Panc1 (cell line): ENCODE data around the gene COX8A. TPM values are rescaled to one million over a fixed set of nuclear protein-coding genes. Genes with fewer than 3 reads are reported as not detected.

ENCODE experiments used
- ATAC-seq: fragments of 200-7000 bp; cut with Tn5 transposase; 2 replicates; pipeline ENCODE4 v1.9.1; 2020; ENCODE audit warnings: mild to moderate bottlenecking, moderate library complexity
- BruUV-seq: library from RNA; stranded (reverse); fragments of 400-500 nt; replicated peaks from 2 replicates; lab custom pipeline; 2021; lab: Mats Ljungman, UMichigan
- CTCF ChIA-PET: fragments of 300-600 bp; sonication (Branson Sonifier 250); formaldehyde crosslinking; loops from one replicate; lab custom pipeline; 2022; ENCODE audit warnings: antibody characterized with exemption; lab: Charles Lee
- POLR2A ChIA-PET: fragments of 300-600 bp; sonication (Branson Sonifier 250); formaldehyde crosslinking; loops from one replicate; lab custom pipeline; 2022; ENCODE audit warnings: antibody characterized with exemption; lab: Charles Lee
- DNase-seq: peaks from one replicate; pipeline ENCODE4 v3.0.0-alpha.2; 2010; ENCODE audit warnings: low read depth, low spot score
- H3K27ac ChIP-seq: 2 replicates; pipeline ENCODE4 v1.5.1; 2011; ENCODE audit warnings: mild to moderate bottlenecking, low read length, inconsistent platforms
- H3K27me3 ChIP-seq: fragments of 200-500 bp; sonication (Bioruptor generic); 2 replicates; pipeline ENCODE4 v1.6.0; 2014; ENCODE audit warnings: low read length, inconsistent platforms; ENCODE audit not compliant: control insufficient read depth, insufficient read depth
- H3K36me3 ChIP-seq: fragments of 200-500 bp; sonication (Bioruptor generic); 2 replicates; pipeline ENCODE4 v1.5.1; 2014; ENCODE audit warnings: inconsistent platforms, mild to moderate bottlenecking, low read length, moderate library complexity; ENCODE audit not compliant: control insufficient read depth, insufficient read depth
- H3K4me1 ChIP-seq: 2 replicates; pipeline ENCODE4 v1.5.1; 2011; ENCODE audit warnings: inconsistent platforms, mild to moderate bottlenecking, low read length, moderate library complexity; ENCODE audit not compliant: control insufficient read depth, insufficient read depth
- H3K4me3 ChIP-seq, 2 experiments: 2 replicates each; pipeline ENCODE4 v1.5.1; 2011 to 2012; ENCODE audit warnings: low read depth in 2 of 2, low read length in 2 of 2, mild to moderate bottlenecking in 2 of 2, inconsistent platforms in 1 of 2, moderate library complexity in 1 of 2
- H3K9me3 ChIP-seq: fragments of 200-500 bp; sonication (Bioruptor generic); 2 replicates; pipeline ENCODE4 v1.5.1; 2014; ENCODE audit warnings: low read depth, mild to moderate bottlenecking, inconsistent platforms, low read length, moderate library complexity; ENCODE audit not compliant: control insufficient read depth, insufficient read depth
- CTCF ChIP-seq: fragments of 450-650 bp; IDR thresholded peaks from 2 replicates; pipeline ENCODE4 v1.5.1; 2017; ENCODE audit warnings: mild to moderate bottlenecking
- POLR2AphosphoS5 ChIP-seq: IDR thresholded peaks from 2 replicates; pipeline ENCODE4 v1.6.1; 2012; ENCODE audit warnings: mild to moderate bottlenecking, low read depth, low read length, moderate library complexity
- REST ChIP-seq, 2 experiments: IDR thresholded peaks; 2 replicates each; pipeline ENCODE4 v1.6.1; 2011 to 2012; ENCODE audit warnings: low read depth in 2 of 2, control low read depth in 1 of 2, low read length in 1 of 2, mild to moderate bottlenecking in 1 of 2, moderate library complexity in 1 of 2; ENCODE audit not compliant: insufficient read depth in 1 of 2
- SIN3A ChIP-seq: IDR thresholded peaks from 2 replicates; pipeline ENCODE4 v1.6.1; 2012; ENCODE audit warnings: low read depth, mild to moderate bottlenecking, low read length, moderate library complexity, borderline replicate concordance; ENCODE audit not compliant: insufficient read depth
- TCF7L2 ChIP-seq: IDR thresholded peaks from 2 replicates; pipeline ENCODE4 v1.6.1; 2011; ENCODE audit warnings: mild to moderate bottlenecking, low read depth, low read length, inconsistent platforms
- in situ Hi-C: cut with HindIII; loops from 2 replicates; pipeline ENCODE4 v1.10.0; 2016; ENCODE audit warnings: low sequenced_read_pairs, low pct_unique_long_range_greater_than_20kb
- intact Hi-C: fragments of 100-400 bp; cut with micrococcal nuclease; formaldehyde crosslinking; loops from one replicate; pipeline ENCODE4 v1.10.0; 2022; ENCODE audit not compliant: unreplicated experiment
- total RNA-seq: library from RNA; stranded (reverse); gene quantifications from one replicate; pipeline ENCODE4 v1.2.1, GENCODE V29; 2021; ENCODE audit not compliant: unreplicated experiment

COX8A gene
- total RNA-seq, 1 experiment from 2014 or later = 613 TPM

- Histone ChIP-seq H3K36me3 (peaks cover 2% of the 10 kb centered on the region; the same call in 1 of the 2 replicates), H3K4me1 (peaks cover 21% of the 10 kb centered on the region), H3K27ac (peak overlapping the region; percentile 90), H3K4me3 (peak overlapping the region; percentile 89 to 93), H3K9me3 (no peaks in the 10 kb centered on the region), H3K27me3 (no peaks in the 10 kb centered on the region)
- no TSS peak for BruUV-seq
- CTCF ChIA-PET = no interaction called here
- DNase-seq (no peak), ATAC-seq (no peak)
- intact Hi-C loops (no loop called here), in situ Hi-C loops (no loop called here)
- TF ChIP-seq SIN3A (no peak), POLR2AphosphoS5 (no peak), REST (IDR thresholded peaks at IDR 0.05; ENCODE audit: insufficient read depth in 1 of 2, low read depth in 2 of 2, low read length in 1 of 2) (no peak), TCF7L2 (no peak), CTCF (no peak)
- POLR2A ChIA-PET = no interaction called here
Measured at GRCh38 chr11:63986932-63987513, 12.6 kb downstream of the COX8A start.

GRCh38 chr11:63991558-63991957 is 17.1 kb downstream of the COX8A start:
- CTCF ChIA-PET = no interaction called here
- Histone ChIP-seq H3K9me3 (no peaks in the 10 kb centered on the region), H3K36me3 (peaks cover 4% of the 10 kb centered on the region), H3K27ac (no peak overlapping the region), H3K27me3 (no peaks in the 10 kb centered on the region), H3K4me3 (no peak overlapping the region), H3K4me1 (peaks cover 10% of the 10 kb centered on the region)
- in situ Hi-C loops = no loop called here
- POLR2A ChIA-PET = interaction anchor here (0.6 kb wide), 1 partner anchor 236 kb away, joined by 5 read pairs; no protein-coding TSS in a partner anchor
- TF ChIP-seq REST (IDR thresholded peaks at IDR 0.05; ENCODE audit: insufficient read depth in 1 of 2, low read depth in 2 of 2, low read length in 1 of 2) (peak in 1 of 2 experiments; percentile 59; a peak in 2 of 4 replicates), POLR2AphosphoS5 (no peak), SIN3A (no peak), CTCF (no peak), TCF7L2 (no peak)
- ATAC-seq (no peak), DNase-seq (no peak)
- intact Hi-C loops = no loop called here
- no TSS peak for BruUV-seq
